HK-2 (cell line): ENCODE measurements around the gene LGALS7.
"Not testable (repeated sequence)": the region's sequence is repeated elsewhere in the genome, so short reads cannot be mapped to it uniquely, and the experiment has no call there.

Experiments
- DNase-seq: peaks from one replicate; pipeline ENCODE4 v3.0.0-alpha.2; 2018; ENCODE audit not compliant: unreplicated experiment

Gene LGALS7

GRCh38 chr19:38773469-38774177 lies at the start of gene LGALS7:
Gene LGALS7, minus strand, starts transcription at chr19:38773517. Its CDS starts 25 bp downstream, at chr19:38773492.
- no peak for DNase-seq

- not testable (repeated sequence) for DNase-seq
These were observed 48.0 kb upstream of the LGALS7 start for GRCh38 chr19:38821230-38821825.

DNA sequence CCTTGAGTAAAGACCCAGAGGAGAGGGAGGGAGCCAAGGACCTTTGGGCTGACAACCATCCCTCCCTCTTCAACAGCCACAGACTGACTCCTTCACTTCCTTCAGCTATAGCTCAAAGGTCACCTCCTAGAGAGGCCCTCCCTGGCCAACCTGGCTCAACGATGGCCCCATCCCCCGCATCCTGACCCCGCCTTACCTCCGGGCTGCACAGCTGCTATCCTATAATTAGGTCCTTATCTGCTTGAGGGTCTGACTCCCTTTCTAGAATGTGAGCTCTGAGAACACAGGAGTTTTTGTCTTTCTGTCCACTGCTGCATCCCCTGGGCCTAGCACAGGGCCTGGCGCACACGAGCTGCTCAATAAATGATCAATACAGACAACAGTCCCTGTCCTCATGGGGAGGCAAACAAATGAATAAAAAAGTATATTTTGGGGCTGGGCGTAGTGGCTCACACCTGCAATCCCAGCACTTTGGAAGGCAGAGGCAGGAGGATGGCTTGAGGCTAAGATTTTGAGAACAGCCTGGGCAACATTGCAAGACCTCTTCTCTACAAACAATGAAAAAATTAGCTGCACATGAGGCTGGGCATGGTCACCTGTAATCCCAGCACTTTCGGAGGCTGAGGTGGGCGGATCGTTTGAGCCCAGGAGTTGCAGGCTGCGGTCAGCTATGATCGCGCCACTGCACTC lies 46.1 kb upstream of the LGALS7 start:
- no peak for DNase-seq

DNA sequence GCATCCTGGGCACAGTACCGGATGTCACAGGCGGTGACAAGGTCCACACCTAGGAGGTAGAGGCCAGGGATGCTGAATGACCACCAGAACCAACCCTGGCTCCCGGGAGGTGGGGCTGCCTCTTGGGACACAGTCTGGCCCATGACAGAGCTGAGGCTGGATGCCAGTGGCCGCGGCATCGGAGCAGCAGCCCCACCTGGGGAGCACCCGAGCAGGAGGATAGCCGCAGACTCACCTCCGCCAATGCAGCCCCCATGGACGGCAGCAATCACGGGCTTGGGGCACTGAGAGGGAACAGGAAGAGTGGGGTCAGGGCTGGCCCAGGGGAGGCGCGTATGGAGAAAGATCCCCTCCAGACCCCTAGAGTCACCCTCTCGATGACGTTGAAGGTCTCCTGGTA lies 43.8 kb upstream of the LGALS7 start:
- DNase-seq, result no peak

- DNase-seq, result no peak
These were observed 42.9 kb upstream of the LGALS7 start for GRCh38 chr19:38816131-38816750.

GRCh38 chr19:38815059-38816001 lies 42.0 kb upstream of the LGALS7 start:
- DNase-seq, result no peak

GRCh38 chr19:38813932-38814331 lies 40.6 kb upstream of the LGALS7 start:
- DNase-seq, result not testable (repeated sequence)

GRCh38 chr19:38813323-38813722 lies 40.0 kb upstream of the LGALS7 start:
- DNase-seq, result no peak

GRCh38 chr19:38812841-38813320 lies 39.6 kb upstream of the LGALS7 start, which contains the start of gene LGALS4:
Gene LGALS4, minus strand, starts transcription at chr19:38812945. Its CDS starts 59 bp downstream, at chr19:38812886.
- DNase-seq, result no peak

GRCh38 chr19:38812009-38812840 lies 38.9 kb upstream of the LGALS7 start:
- no peak for DNase-seq

GRCh38 chr19:38809592-38810252 lies 36.4 kb upstream of the LGALS7 start:
- DNase-seq, result no peak

DNA sequence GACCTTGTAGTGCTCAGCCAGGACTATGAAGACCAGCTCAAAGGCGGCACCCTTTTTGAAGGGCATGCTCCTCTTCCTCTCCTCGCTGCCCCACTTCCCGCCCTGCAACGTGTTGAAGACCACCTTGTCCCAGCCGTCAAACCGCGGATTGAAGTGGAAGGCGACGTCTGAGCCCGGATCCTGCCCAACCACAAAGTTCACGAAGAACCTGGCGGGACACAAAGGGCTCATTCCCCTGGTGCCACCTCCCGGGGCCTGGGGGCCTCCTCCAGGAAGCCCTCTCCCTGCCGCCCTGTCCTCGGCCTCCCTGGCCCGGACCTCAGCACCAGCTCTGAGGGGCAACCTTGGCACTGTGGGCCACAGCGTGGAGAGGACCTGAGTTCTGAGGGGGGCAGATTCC lies 35.4 kb upstream of the LGALS7 start:
- DNase-seq, result no peak

- DNase-seq, result not testable (repeated sequence)
These were observed 34.2 kb upstream of the LGALS7 start for GRCh38 chr19:38807374-38808098.

GRCh38 chr19:38806371-38806770 lies 33.1 kb upstream of the LGALS7 start:
- no peak for DNase-seq

DNA sequence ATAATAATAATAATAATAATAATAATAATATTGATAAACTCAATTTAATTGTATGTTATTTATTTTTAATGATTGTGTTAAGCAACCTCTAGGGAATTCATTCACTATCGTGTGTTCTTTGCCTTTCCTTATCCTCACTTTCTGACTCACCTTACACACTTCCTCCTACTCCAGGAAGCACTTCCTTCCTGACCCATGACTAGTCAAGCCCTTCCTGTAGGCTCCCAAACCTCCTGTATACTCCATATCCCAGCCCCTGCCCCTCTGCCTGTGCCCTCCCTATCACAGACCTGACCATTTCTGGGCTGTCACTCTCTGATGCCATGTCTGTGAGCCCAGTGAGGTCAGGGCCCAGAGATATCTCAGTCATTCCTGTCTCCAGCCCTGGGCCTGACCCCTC lies 31.9 kb upstream of the LGALS7 start:
- no peak for DNase-seq

GRCh38 chr19:38803543-38803942 lies 30.2 kb upstream of the LGALS7 start:
- no peak for DNase-seq

DNA sequence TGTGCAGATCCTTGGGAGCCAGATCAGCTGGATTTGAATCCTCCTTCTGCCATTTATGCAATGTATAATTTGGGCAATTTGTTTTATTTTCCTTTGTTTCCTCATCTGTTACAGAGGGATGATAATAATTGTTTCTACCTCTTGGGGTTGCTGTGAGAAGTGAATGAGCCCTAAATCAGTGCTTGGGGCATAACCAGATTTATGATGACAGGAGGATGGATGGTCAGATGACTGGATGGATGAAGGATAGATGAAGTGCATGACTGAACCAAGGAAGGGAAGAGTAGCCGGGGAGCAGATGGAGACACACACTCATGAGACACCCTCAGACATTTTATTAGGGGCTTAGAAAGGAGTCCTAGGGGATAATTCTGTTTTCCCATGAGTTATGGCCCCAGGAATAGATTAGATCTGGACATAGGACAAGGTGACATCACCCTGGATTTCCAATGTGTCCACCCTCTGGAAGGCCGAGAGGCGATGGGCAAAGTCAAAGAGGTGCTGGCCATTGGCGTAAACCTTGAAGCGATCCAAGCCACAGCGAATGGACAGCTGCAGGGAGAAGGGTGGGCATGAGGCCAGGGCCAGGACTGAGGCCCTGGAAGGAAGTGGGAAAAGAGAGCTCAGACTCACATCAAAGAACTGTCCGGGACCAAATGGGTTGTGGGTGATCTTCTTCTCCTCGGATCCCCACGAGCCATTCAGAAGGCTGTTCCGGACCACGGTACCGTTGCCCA lies 28.2 kb upstream of the LGALS7 start:
- no peak for DNase-seq
